Neuronal stem cell (in vitro differentiated cells): ENCODE data around the gene NOS1AP.
A peak's percentile ranks its signal among the peaks of the same experiment; 100 is the strongest.

Experiments used
- DNase-seq: peaks from one replicate; pipeline ENCODE4 v3.0.0-alpha.2; 2013; ENCODE audit warnings: low spot score
- H2AFZ ChIP-seq: one replicate; pipeline ENCODE4 v1.6.1; 2013; ENCODE audit warnings: mild to moderate bottlenecking, low read length, inconsistent platforms
- H2AK5ac ChIP-seq: 2 replicates; pipeline ENCODE4 v1.6.1; 2013; ENCODE audit warnings: low read depth, mild to moderate bottlenecking, inconsistent platforms, low read length, moderate library complexity, mixed read lengths
- H2BK120ac ChIP-seq: 2 replicates; pipeline ENCODE4 v1.6.1; 2013; ENCODE audit warnings: low read depth, mild to moderate bottlenecking, inconsistent platforms, low read length, moderate library complexity, mixed read lengths
- H2BK12ac ChIP-seq: one replicate; pipeline ENCODE4 v1.6.1; 2013; ENCODE audit warnings: low read length, inconsistent platforms
- H2BK15ac ChIP-seq: 2 replicates; pipeline ENCODE4 v1.6.1; 2013; ENCODE audit warnings: mild to moderate bottlenecking, low read length, inconsistent platforms, mixed read lengths
- H2BK5ac ChIP-seq: one replicate; pipeline ENCODE4 v1.6.1; 2013; ENCODE audit warnings: inconsistent platforms, mild to moderate bottlenecking, low read length, moderate library complexity
- H3K14ac ChIP-seq: one replicate; pipeline ENCODE4 v1.6.1; 2013; ENCODE audit warnings: low read length, inconsistent platforms
- H3K18ac ChIP-seq: 2 replicates; pipeline ENCODE4 v1.6.1; 2013; ENCODE audit warnings: low read length, inconsistent platforms
- H3K23ac ChIP-seq: 2 replicates; pipeline ENCODE4 v1.6.1; 2013; ENCODE audit warnings: low read depth, mild to moderate bottlenecking, mixed read lengths, low read length, inconsistent platforms; ENCODE audit not compliant: poor library complexity
- H3K27ac ChIP-seq: replicated peaks from 3 replicates; pipeline ENCODE4 v1.5.1; 2013; ENCODE audit warnings: low read length, inconsistent platforms
- H3K27me3 ChIP-seq, 3 experiments: 2 replicates each; pipeline ENCODE4 v1.6.1; 2013; ENCODE audit warnings: low read length in 3 of 3, mild to moderate bottlenecking in 2 of 3, inconsistent platforms in 1 of 3, low read depth in 1 of 3, mixed read lengths in 1 of 3, moderate library complexity in 1 of 3; ENCODE audit not compliant: control insufficient read depth in 3 of 3, insufficient read depth in 3 of 3
- H3K36me3 ChIP-seq, 2 donors: replicated peaks in 1 of 2; 2 replicates each; pipeline ENCODE4 v1.6.1; 2013; ENCODE audit warnings: low read length in 2 of 2; ENCODE audit not compliant: control insufficient read depth in 2 of 2, insufficient read depth in 2 of 2
- H3K4ac ChIP-seq: 2 replicates; pipeline ENCODE4 v1.6.1; 2013; ENCODE audit warnings: inconsistent platforms, mild to moderate bottlenecking, low read length, moderate library complexity
- H3K4me1 ChIP-seq, 2 donors: 1 replicate in 1 of 2; 2 replicates in 1 of 2; pipeline ENCODE4 v1.6.1; 2013; ENCODE audit warnings: low read length in 2 of 2, low read depth in 1 of 2; ENCODE audit not compliant: control insufficient read depth in 2 of 2, insufficient read depth in 1 of 2
- H3K4me2 ChIP-seq: one replicate; pipeline ENCODE4 v1.6.1; 2013; ENCODE audit warnings: mild to moderate bottlenecking, low read length, inconsistent platforms; ENCODE audit not compliant: insufficient read depth, poor library complexity, severe bottlenecking
- H3K4me3 ChIP-seq, 2 donors: 2 replicates each; pipeline ENCODE4 v1.5.1; 2013; ENCODE audit warnings: low read length in 2 of 2, mild to moderate bottlenecking in 2 of 2, inconsistent platforms in 1 of 2, moderate library complexity in 1 of 2
- H3K79me1 ChIP-seq: one replicate; pipeline ENCODE4 v1.6.1; 2013; ENCODE audit warnings: low read depth, mild to moderate bottlenecking, inconsistent platforms, low read length, moderate library complexity
- H3K9ac ChIP-seq: one replicate; pipeline ENCODE4 v1.6.1; 2013; ENCODE audit warnings: mild to moderate bottlenecking, low read depth, low read length, inconsistent platforms; ENCODE audit not compliant: poor library complexity
- H3K9me3 ChIP-seq, 2 donors: replicated peaks in 1 of 2; 2 replicates each; pipeline versions ENCODE3 to v1.6.1; 2013; ENCODE audit warnings: low read length in 2 of 2, mild to moderate bottlenecking in 2 of 2, inconsistent platforms in 1 of 2, low read depth in 1 of 2, mixed read lengths in 1 of 2, moderate library complexity in 1 of 2; ENCODE audit not compliant: control insufficient read depth in 2 of 2, insufficient read depth in 1 of 2
- H4K8ac ChIP-seq: one replicate; pipeline ENCODE4 v1.6.1; 2013; ENCODE audit warnings: low read depth, mild to moderate bottlenecking, inconsistent platforms, low read length, moderate library complexity
- H4K91ac ChIP-seq: one replicate; pipeline ENCODE4 v1.6.1; 2013; ENCODE audit warnings: low read length, low read depth, mild to moderate bottlenecking, inconsistent platforms; ENCODE audit not compliant: poor library complexity
- WGBS, 2 donors: extraction: QIAGEN DNeasy Blood & Tissue Kit; methylation state at CpG; one replicate each; pipeline ENCODE4 v1.1.7; 2013; ENCODE audit warnings: missing lambda C conversion rate in 2 of 2, mixed read lengths in 1 of 2; ENCODE audit not compliant: insufficient read length in 2 of 2, insufficient replicate concordance in 1 of 2; ENCODE audit errors: extremely low coverage in 2 of 2; 5-methylcytosine and 5-hydroxymethylcytosine counted together

NOS1AP gene

DNA sequence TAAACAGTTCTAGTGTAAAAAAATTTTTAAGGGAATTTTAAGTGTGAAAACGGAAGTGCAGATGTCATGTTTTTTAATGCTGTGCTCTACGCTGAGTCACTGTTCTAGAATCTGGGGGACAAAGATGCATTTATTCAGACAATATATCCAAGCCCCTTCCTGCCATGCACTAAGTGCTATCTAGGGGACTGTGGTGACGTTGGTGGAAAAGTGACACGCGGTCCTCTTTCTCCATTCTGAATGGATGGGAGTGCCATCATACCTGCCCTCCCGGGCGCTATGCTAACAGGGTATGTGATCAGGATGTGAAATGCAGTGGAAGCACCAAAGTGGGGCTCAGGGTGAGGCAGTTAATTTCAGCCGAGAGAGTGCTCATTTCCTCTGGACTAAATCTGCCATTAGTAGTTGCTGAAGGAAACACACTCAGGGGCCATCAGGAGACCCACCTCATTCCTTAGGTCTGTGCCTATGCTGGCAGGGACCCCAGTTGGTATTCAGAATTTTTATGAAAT lies 318.6 kb downstream of the NOS1AP start:
- WGBS, 2 donors, result 100% methylated on average over 1 of the region's 8 CpGs; no CpG with 5 or more reads in 1 of the 2 donors
- Histone ChIP-seq H3K4me1 (peaks cover 38 to 48% of the 10 kb centered on the region in 2 donors), H3K27ac (no peak overlapping the region)

DNA sequence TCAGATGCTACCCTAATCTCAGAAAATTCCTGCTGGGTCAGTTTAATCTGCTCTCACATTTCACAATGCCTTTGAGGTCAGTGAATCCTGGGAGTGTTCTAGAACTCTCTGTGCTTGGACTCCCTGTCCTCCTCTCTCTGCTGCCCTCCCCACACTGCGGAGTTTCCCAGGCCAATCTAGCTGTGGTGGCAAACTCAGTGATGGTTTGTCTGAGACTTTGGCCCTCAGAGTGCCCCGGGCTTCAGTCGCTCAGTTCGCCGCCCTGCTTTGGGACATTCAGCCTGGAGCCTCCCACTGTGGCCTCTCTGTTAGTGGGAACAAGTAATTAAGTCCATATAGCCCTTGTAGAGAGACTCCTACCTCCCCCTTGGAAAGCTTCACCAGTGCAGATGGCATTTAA lies 319.1 kb downstream of the NOS1AP start:
- peaks cover 35 to 44% of the 10 kb centered on the region in 2 donors for H3K4me1 ChIP-seq
- H3K27ac ChIP-seq, result peak overlapping the region; percentile 57
- WGBS, 2 donors, result no CpG with 5 or more reads among the region's 5 CpGs

More for the DNA sequence above, 318.6 kb downstream of the NOS1AP start:
- no peak overlapping the region for H4K91ac ChIP-seq
- no peak overlapping the region for H3K4me3 ChIP-seq
- H3K4ac ChIP-seq, result no peak overlapping the region
- peaks cover 0 to 27% of the 10 kb centered on the region in 2 donors for H3K36me3 ChIP-seq
- H3K14ac ChIP-seq, result no peak overlapping the region
- no peak overlapping the region for H3K18ac ChIP-seq
- no peaks in the 10 kb centered on the region for H3K79me1 ChIP-seq
- H3K23ac ChIP-seq, result no peak overlapping the region
- no peaks in the 10 kb centered on the region for H3K9me3 ChIP-seq
- no peak overlapping the region for H3K4me2 ChIP-seq
- H2BK5ac ChIP-seq, result no peak overlapping the region
- no peak overlapping the region for H2BK15ac ChIP-seq
- H2BK12ac ChIP-seq, result no peak overlapping the region
- H2AK5ac ChIP-seq, result no peak overlapping the region
- H3K9ac ChIP-seq, result no peak overlapping the region
- no peaks in the 10 kb centered on the region for H3K27me3 ChIP-seq
- H2BK120ac ChIP-seq, result no peak overlapping the region
- no peak overlapping the region for H4K8ac ChIP-seq
- no peak for DNase-seq
- no peak overlapping the region for H2AFZ ChIP-seq

DNA sequence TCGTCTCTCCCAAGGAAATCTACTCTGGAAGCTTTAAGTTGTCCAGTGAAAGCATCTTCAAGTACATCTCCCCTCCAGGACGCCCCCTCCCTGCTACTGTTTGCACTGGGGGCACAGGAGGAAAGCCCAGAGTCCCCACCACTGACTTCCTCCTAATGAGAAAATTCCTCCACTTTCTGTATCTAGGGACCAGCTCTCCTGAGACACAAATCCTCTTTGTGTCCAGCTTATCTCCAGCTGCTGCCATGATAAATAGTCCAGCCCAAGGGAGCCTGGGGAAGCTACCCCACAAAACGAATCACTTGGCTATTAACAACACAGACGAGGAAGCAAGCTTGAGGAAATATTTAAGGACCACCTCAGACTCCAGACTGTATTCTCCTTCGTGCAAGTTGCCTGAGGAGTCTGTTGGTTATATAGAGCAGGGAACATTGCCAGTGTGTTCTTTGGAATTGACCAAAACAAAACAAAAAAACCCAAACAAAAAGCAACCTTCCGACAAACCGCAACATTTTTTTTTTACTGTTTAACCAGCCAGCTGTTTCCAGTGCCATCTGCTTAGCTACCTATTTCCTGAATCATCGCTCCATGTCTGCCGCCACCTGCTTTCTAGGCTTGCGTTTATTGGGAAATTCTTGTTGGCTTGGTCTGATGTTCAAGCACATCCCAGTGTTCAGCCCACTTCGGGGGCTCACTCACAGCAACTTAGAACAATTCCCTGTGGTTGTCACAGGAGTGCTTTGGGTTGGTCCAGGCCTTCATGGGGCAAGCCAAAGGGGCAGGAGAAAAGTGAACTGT lies 319.7 kb downstream of the NOS1AP start:
- Histone ChIP-seq H3K4me3 (no peak overlapping the region), H3K18ac (peak overlapping the region; percentile 8), H4K91ac (no peak overlapping the region), H3K4me2 (no peak overlapping the region), H4K8ac (no peak overlapping the region), H3K79me1 (no peaks in the 10 kb centered on the region), H3K4me1 (peaks cover 30 to 38% of the 10 kb centered on the region in 2 donors), H2AK5ac (peak overlapping the region; percentile 16), H3K27me3 (no peaks in the 10 kb centered on the region), H2BK12ac (peak overlapping the region; percentile 46), H3K23ac (peak overlapping the region; percentile 36), H2AFZ (peak overlapping the region; percentile 53), H3K4ac (no peak overlapping the region), H2BK15ac (peak overlapping the region; percentile 86), H3K9me3 (no peaks in the 10 kb centered on the region), H3K14ac (no peak overlapping the region), H2BK120ac (no peak overlapping the region), H3K27ac (peak overlapping the region; percentile 57), H2BK5ac (peak overlapping the region; percentile 20), H3K9ac (no peak overlapping the region), H3K36me3 (peaks cover 0 to 16% of the 10 kb centered on the region in 2 donors)
- WGBS, 2 donors, result no CpG with 5 or more reads among the region's 11 CpGs
- no peak for DNase-seq

More for the DNA sequence above, 319.1 kb downstream of the NOS1AP start:
- H2BK15ac ChIP-seq, result no peak overlapping the region
- no peak overlapping the region for H4K91ac ChIP-seq
- H3K18ac ChIP-seq, result no peak overlapping the region
- no peak overlapping the region for H3K4me3 ChIP-seq
- H2BK12ac ChIP-seq, result no peak overlapping the region
- peaks cover 0 to 22% of the 10 kb centered on the region in 2 donors for H3K36me3 ChIP-seq
- no peaks in the 10 kb centered on the region for H3K79me1 ChIP-seq
- no peak for DNase-seq
- H3K4me2 ChIP-seq, result no peak overlapping the region
- H4K8ac ChIP-seq, result no peak overlapping the region
- no peak overlapping the region for H2AK5ac ChIP-seq
- H3K9ac ChIP-seq, result no peak overlapping the region
- no peak overlapping the region for H2BK5ac ChIP-seq
- H2BK120ac ChIP-seq, result no peak overlapping the region
- H3K14ac ChIP-seq, result no peak overlapping the region
- H3K9me3 ChIP-seq, result no peaks in the 10 kb centered on the region
- H3K4ac ChIP-seq, result no peak overlapping the region
- no peak overlapping the region for H3K23ac ChIP-seq
- no peaks in the 10 kb centered on the region for H3K27me3 ChIP-seq
- H2AFZ ChIP-seq, result peak overlapping the region; percentile 53

DNA sequence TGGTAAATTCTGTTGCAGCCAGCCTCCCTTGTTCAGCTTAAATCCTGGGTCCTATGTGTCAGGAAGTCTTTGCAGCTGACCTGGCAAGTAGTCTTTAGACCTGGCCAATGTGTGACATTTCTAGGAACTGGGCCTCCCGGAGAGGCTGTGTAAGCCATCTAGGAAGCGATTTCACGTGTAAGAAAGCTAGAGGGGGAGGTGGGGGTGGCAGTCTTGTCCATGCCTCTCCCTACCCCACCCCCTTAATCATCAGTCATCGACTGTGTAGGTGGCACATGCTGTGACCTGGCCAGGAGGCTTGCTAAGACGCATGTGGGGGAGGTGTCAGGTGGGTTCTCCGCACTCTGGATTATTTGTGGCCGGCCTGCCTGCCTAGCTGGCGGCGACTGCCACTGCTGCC lies 320.5 kb downstream of the NOS1AP start:
- no peaks in the 10 kb centered on the region for H3K27me3 ChIP-seq
- peak overlapping the region; percentile 13 for H2BK120ac ChIP-seq
- peaks cover 22 to 31% of the 10 kb centered on the region in 2 donors for H3K4me1 ChIP-seq
- no peak overlapping the region for H3K4me3 ChIP-seq
- peak overlapping the region; percentile 80 for H3K23ac ChIP-seq
- WGBS, 2 donors, result no CpG with 5 or more reads among the region's 9 CpGs
- H3K4me2 ChIP-seq, result no peak overlapping the region
- no peak overlapping the region for H4K8ac ChIP-seq
- peaks cover 0 to 15% of the 10 kb centered on the region in 2 donors for H3K36me3 ChIP-seq
- no peak overlapping the region for H2BK12ac ChIP-seq
- DNase-seq, result no peak
- no peaks in the 10 kb centered on the region for H3K9me3 ChIP-seq
- H2AFZ ChIP-seq, result no peak overlapping the region
- H3K27ac ChIP-seq, result no peak overlapping the region
- H3K79me1 ChIP-seq, result no peaks in the 10 kb centered on the region
- no peak overlapping the region for H3K4ac ChIP-seq
- H2BK5ac ChIP-seq, result peak overlapping the region; percentile 20
- no peak overlapping the region for H4K91ac ChIP-seq
- H2BK15ac ChIP-seq, result peak overlapping the region; percentile 86
- H3K9ac ChIP-seq, result no peak overlapping the region
- peak overlapping the region; percentile 60 for H3K18ac ChIP-seq
- H2AK5ac ChIP-seq, result peak overlapping the region; percentile 16
- no peak overlapping the region for H3K14ac ChIP-seq
